ENCODE measurements around the gene KRTAP10-6.
"Not testable (repeated sequence)": the region's sequence is repeated elsewhere in the genome, so short reads cannot be mapped to it uniquely, and the experiment has no call there.

Gene KRTAP10-6

GRCh38 chr21:44571844-44572782 is 20.2 kb downstream of the KRTAP10-6 start:
- H3K27me3 Mint-ChIP-seq, result peaks cover 44% of the 10 kb centered on the region
- peaks cover 3% of the 10 kb centered on the region for H3K36me3 Mint-ChIP-seq
- CTCF ChIA-PET, result no interaction called here
- H3K27ac Mint-ChIP-seq, result no peak overlapping the region
- H3K9me3 Mint-ChIP-seq, result peaks cover 10% of the 10 kb centered on the region
- no peak for DNase-seq
- no peak overlapping the region for H3K4me3 Mint-ChIP-seq
- no peaks in the 10 kb centered on the region for H3K4me1 Mint-ChIP-seq

DNA sequence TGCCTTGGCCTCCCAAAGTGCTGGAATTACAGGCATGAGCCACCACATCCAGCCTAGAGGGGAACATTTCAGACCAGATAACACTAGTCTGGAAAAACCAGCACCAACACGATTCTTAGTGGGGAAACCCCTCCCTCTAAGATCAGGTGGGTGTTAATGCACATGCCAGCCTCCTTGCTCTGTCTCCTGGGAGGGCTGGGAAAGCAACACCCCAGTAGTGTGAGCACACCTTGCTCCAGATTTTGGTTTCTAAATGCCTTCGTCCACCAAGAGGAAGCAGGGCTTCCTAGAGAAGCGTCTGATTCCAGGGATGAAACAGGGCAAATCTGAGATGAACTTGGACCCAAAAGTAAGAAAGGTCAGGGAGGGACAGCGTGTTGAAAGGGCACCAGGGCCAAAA is 21.0 kb downstream of the KRTAP10-6 start:
- CTCF ChIA-PET, result no interaction called here
- H3K36me3 Mint-ChIP-seq, result peaks cover 1% of the 10 kb centered on the region
- no peaks in the 10 kb centered on the region for H3K4me1 Mint-ChIP-seq
- H3K27ac Mint-ChIP-seq, result no peak overlapping the region
- peaks cover 3% of the 10 kb centered on the region for H3K9me3 Mint-ChIP-seq
- peaks cover 44% of the 10 kb centered on the region for H3K27me3 Mint-ChIP-seq
- H3K4me3 Mint-ChIP-seq, result no peak overlapping the region
- DNase-seq, result no peak

DNA sequence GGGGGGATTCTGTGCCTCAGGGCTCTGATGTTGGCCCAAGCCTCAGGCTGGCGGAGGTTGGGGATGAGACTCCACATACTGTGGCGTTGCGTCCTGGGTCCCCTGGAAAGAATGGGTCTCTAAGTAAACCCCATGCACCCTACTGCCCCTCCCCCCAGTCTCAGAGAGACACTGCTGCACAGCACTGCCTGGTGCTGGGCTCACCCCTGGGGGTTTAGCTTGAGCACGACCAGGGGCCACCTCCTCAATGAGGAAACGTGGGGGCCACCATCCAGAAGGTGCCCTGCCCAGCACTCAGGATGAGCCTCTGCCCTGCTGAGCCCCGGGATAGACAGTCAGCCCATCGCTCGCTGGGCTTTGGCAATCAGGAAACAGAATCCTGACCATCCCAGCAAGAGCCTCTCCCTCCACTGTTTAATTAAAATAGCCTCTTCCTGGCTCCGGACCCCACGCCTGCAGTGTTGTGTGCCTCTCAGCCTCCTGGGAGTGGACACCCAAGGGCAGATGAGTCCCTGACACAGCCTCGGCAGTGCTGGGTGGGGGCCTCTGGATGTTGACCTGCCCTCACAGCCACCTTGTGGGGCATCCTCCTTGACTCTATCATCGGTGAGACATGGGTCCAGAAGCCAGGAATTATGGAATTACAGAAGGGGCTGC is 22.3 kb downstream of the KRTAP10-6 start:
- DNase-seq, result no peak
- Mint-ChIP-seq H3K27me3 (peaks cover 42% of the 10 kb centered on the region), H3K36me3 (peaks cover 1% of the 10 kb centered on the region), H3K4me3 (no peak overlapping the region), H3K27ac (no peak overlapping the region), H3K4me1 (peaks cover 6% of the 10 kb centered on the region), H3K9me3 (no peaks in the 10 kb centered on the region)
- CTCF ChIA-PET, result no interaction called here

GRCh38 chr21:44568667-44569556 is 23.4 kb downstream of the KRTAP10-6 start:
- H3K4me1 Mint-ChIP-seq, result peaks cover 14% of the 10 kb centered on the region
- no peak for DNase-seq
- CTCF ChIA-PET, result no interaction called here
- peaks cover 31% of the 10 kb centered on the region for H3K27me3 Mint-ChIP-seq
- no peak overlapping the region for H3K4me3 Mint-ChIP-seq
- no peaks in the 10 kb centered on the region for H3K9me3 Mint-ChIP-seq
- peak overlapping the region; percentile 58 for H3K27ac Mint-ChIP-seq
- peaks cover 1% of the 10 kb centered on the region for H3K36me3 Mint-ChIP-seq

DNA sequence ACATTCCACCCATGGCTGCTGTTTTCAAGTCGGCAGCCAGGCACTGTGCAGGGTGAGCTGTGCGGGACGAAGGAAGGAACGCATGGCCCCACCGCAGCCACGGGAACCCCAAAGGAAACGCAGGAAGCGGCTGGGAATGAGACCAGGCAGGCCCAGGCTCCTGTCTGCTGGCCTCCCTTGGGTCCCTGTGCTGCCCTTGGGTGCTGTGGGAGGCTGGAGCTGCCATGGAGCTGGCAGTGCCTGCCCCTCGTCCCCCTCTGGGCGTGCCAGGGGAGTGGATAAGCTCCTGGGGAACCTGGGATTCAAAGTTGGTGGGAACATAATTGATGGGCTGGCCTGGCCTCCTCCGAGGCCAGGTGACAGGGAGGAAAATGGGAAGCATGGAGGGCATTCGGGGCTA is 24.0 kb downstream of the KRTAP10-6 start:
- CTCF ChIA-PET, result no interaction called here
- peaks cover 2% of the 10 kb centered on the region for H3K36me3 Mint-ChIP-seq
- H3K4me3 Mint-ChIP-seq, result no peak overlapping the region

DNA sequence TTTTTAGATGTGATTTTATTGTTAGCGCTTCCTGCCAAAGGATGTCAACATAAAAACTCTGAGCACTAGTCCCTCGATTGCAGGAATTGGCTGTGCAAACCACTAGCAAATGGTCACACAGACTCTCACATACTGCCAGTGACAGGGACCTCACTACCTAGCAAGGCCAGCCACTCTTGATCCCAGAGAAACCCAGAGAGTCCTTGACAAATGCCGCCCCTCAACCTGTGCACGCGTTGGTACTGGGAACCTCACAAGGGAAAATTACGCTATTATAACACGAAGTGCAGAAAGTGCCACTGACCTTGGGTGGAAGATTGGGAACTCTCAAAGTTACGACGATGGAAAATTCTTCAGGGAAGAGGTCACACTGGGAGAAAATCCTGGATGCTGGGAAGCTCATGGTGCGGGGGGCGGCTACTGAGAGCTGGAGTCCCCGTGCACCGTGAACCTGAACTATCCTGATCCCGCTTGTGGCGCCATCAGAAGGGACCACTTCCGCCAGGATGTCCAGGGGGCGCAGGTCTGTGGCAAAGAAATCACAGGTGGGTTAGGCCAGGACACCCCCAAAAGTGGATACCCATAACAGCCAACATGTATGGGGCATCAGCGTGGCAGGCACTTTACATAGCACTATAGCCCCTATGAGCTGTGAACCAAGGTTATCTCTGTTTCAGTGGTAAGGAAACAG is 24.7 kb downstream of the KRTAP10-6 start:
- Mint-ChIP-seq H3K4me3 (no peak overlapping the region), H3K27me3 (peaks cover 20% of the 10 kb centered on the region), H3K36me3 (peaks cover 3% of the 10 kb centered on the region), H3K4me1 (peaks cover 14% of the 10 kb centered on the region), H3K9me3 (peaks cover 3% of the 10 kb centered on the region), H3K27ac (no peak overlapping the region)
- CTCF ChIA-PET, result no interaction called here
- no peak for DNase-seq

More for the DNA sequence above, 24.0 kb downstream of the KRTAP10-6 start:
- Mint-ChIP-seq H3K27ac (no peak overlapping the region), H3K9me3 (peaks cover 1% of the 10 kb centered on the region), H3K27me3 (peaks cover 25% of the 10 kb centered on the region), H3K4me1 (peaks cover 14% of the 10 kb centered on the region)
- DNase-seq, result no peak

DNA sequence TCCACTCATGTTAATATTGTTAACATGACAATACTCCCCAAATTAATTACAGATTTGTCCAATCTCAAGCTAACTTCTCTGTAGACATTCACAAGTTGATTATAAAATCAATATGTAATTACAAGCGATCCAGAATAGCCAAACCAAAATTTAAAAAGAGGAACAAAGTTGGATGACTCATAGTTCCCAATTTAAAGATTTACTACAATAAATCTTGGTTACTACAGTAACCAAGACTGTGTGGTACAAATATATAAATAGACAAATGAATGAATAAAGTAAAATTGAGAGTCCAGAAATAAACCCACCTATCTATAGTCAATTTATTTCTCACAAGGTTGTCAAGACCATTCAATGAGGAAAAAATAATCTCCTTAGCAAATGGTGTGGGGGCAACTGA is 25.9 kb downstream of the KRTAP10-6 start:
- CTCF ChIA-PET, result no interaction called here
- Mint-ChIP-seq H3K4me3 (no peak overlapping the region), H3K4me1 (peaks cover 14% of the 10 kb centered on the region), H3K27me3 (peaks cover 13% of the 10 kb centered on the region), H3K27ac (no peak overlapping the region), H3K36me3 (peaks cover 11% of the 10 kb centered on the region), H3K9me3 (peaks cover 12% of the 10 kb centered on the region)
- no peak for DNase-seq

- Mint-ChIP-seq H3K27me3 (peaks cover 13% of the 10 kb centered on the region), H3K4me1 (peaks cover 14% of the 10 kb centered on the region), H3K36me3 (peaks cover 14% of the 10 kb centered on the region), H3K27ac (peak overlapping the region; percentile 88), H3K4me3 (no peak overlapping the region), H3K9me3 (peaks cover 18% of the 10 kb centered on the region)
- CTCF ChIA-PET, result no interaction called here
- DNase-seq, result no peak
Measured at GRCh38 chr21:44564886-44565598, 27.3 kb downstream of the KRTAP10-6 start.

GRCh38 chr21:44564099-44564498 is 28.2 kb downstream of the KRTAP10-6 start:
- Mint-ChIP-seq H3K4me1 (peaks cover 14% of the 10 kb centered on the region), H3K9me3 (peaks cover 20% of the 10 kb centered on the region), H3K4me3 (no peak overlapping the region), H3K27ac (no peak overlapping the region), H3K27me3 (peaks cover 20% of the 10 kb centered on the region), H3K36me3 (peaks cover 13% of the 10 kb centered on the region)
- CTCF ChIA-PET, result no interaction called here
- no peak for DNase-seq

GRCh38 chr21:44558695-44559094 is 33.6 kb downstream of the KRTAP10-6 start, which contains the start of gene KRTAP10-3:
Gene KRTAP10-3, minus strand, starts transcription at chr21:44558795. Its CDS starts 80 bp downstream, at chr21:44558715.
- H3K36me3 Mint-ChIP-seq, result peaks cover 13% of the 10 kb centered on the region
- H3K4me1 Mint-ChIP-seq, result no peaks in the 10 kb centered on the region
- peaks cover 20% of the 10 kb centered on the region for H3K9me3 Mint-ChIP-seq
- H3K4me3 Mint-ChIP-seq, result no peak within 1 kb of the TSS
- CTCF ChIA-PET, result no interaction called here
- DNase-seq, result no peak
- H3K27me3 Mint-ChIP-seq, result peaks cover 39% of the 10 kb centered on the region
- no peak within 1 kb of the TSS for H3K27ac Mint-ChIP-seq

DNA sequence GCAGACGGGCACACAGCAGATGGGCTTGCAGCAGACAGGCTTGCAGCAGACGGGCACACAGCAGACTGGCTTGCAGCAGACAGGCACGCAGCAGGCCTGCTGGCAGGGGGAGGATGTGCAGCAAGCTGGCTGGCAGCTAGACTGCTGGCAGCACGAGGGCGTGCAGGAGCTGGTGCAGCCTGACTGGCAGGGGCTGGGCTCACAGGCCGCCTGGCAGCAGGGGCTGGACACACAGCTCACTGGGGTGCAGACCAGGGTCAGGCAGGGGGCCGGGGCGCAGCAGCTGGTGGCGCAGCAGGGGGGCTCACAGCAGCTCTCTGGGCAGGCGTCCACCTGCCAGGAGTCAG is 34.0 kb downstream of the KRTAP10-6 start:
- CTCF ChIA-PET, DNase-seq, H3K4me1 Mint-ChIP-seq, H3K27ac Mint-ChIP-seq, H3K4me3 Mint-ChIP-seq: not testable (repeated sequence)
- peaks cover 12% of the 10 kb centered on the region for H3K36me3 Mint-ChIP-seq
- H3K9me3 Mint-ChIP-seq, result peaks cover 19% of the 10 kb centered on the region
- peaks cover 39% of the 10 kb centered on the region for H3K27me3 Mint-ChIP-seq

- CTCF ChIA-PET, result no interaction called here
- Mint-ChIP-seq H3K36me3 (peaks cover 11% of the 10 kb centered on the region), H3K9me3 (peaks cover 18% of the 10 kb centered on the region), H3K27me3 (peaks cover 41% of the 10 kb centered on the region), H3K4me3 (no peak overlapping the region), H3K27ac (no peak overlapping the region), H3K4me1 (no peaks in the 10 kb centered on the region)
- no peak for DNase-seq
Measured at GRCh38 chr21:44557491-44558328, 34.6 kb downstream of the KRTAP10-6 start.

DNA sequence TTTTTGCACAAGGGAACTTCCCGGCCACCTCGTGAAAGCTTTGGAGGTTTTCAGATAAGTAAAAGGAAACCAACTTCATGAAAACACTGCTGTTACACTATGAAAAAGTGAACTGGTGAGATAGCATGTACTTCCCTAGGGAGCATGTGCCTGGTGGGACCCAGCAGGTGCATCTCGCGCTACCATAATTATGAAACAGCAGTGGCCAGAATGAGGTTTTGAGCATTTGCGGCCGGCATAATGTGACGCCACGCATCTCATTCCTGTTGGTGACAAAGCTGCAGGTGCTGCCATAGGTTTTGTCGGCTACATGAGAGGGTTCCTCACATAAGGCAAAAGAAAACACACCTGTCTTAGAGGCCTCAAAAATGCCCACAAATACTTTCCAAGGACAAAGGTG is 35.4 kb downstream of the KRTAP10-6 start:
- H3K36me3 Mint-ChIP-seq, result peaks cover 6% of the 10 kb centered on the region
- H3K27me3 Mint-ChIP-seq, result peaks cover 50% of the 10 kb centered on the region
- H3K9me3 Mint-ChIP-seq, result peaks cover 10% of the 10 kb centered on the region
- CTCF ChIA-PET, result no interaction called here
- no peak overlapping the region for H3K27ac Mint-ChIP-seq
- no peak overlapping the region for H3K4me3 Mint-ChIP-seq
- no peaks in the 10 kb centered on the region for H3K4me1 Mint-ChIP-seq
- no peak for DNase-seq
